Anterior cingulate cortex (tissue), 58 donors: ENCODE measurements around the gene SYNGR3.
A peak's percentile ranks its signal among the peaks of the same experiment; 100 is the strongest.
"Not testable (repeated sequence)": the region's sequence is repeated elsewhere in the genome, so short reads cannot be mapped to it uniquely, and the experiment has no call there.

Source experiments
- DNase-seq, 58 donors: peaks; one replicate each; lab custom pipeline; 2025; lab: John Stamatoyannopoulos, UW

SYNGR3 gene

GRCh38 chr16:2024032-2024420, 34.3 kb downstream of the SYNGR3 start:
- DNase-seq, result no peak

GRCh38 chr16:2025251-2025650, 35.5 kb downstream of the SYNGR3 start:
- DNase-seq, result no peak

- no peak for DNase-seq
Measured at GRCh38 chr16:2025878-2026460, 36.2 kb downstream of the SYNGR3 start.

GRCh38 chr16:2026461-2027023, 36.8 kb downstream of the SYNGR3 start, which contains the start of gene NHERF2:
Gene NHERF2 (plus strand): TSS chr16:2026902. CDS start chr16:2027006, 104 bp downstream.
- DNase-seq, result peak in 17 of 58 donors; percentile 5 to 45 (median 25)

- DNase-seq, result peak in 1 of 58 donors; percentile 4
Measured at GRCh38 chr16:2027024-2028010, 37.5 kb downstream of the SYNGR3 start.

- DNase-seq, result no peak
Measured at GRCh38 chr16:2028146-2028545, 38.4 kb downstream of the SYNGR3 start.

- no peak for DNase-seq
Measured at GRCh38 chr16:2028620-2029220, 39.0 kb downstream of the SYNGR3 start.

- no peak for DNase-seq
Measured at GRCh38 chr16:2029350-2029749, 39.6 kb downstream of the SYNGR3 start.

GRCh38 chr16:2030036-2030435, 40.3 kb downstream of the SYNGR3 start:
- DNase-seq, result no peak

- no peak for DNase-seq
Measured at GRCh38 chr16:2031081-2031577, 41.4 kb downstream of the SYNGR3 start.

- peak in 30 of 58 donors; percentile 3 to 84 (median 46) for DNase-seq
Measured at GRCh38 chr16:2032285-2033056, 42.7 kb downstream of the SYNGR3 start.

- peak in 56 of 58 donors; percentile 41 to 96 (median 84) for DNase-seq
Measured at GRCh38 chr16:2033057-2033908, 43.5 kb downstream of the SYNGR3 start.

GRCh38 chr16:2033909-2034695, 44.3 kb downstream of the SYNGR3 start:
- not testable (repeated sequence) for DNase-seq

- no peak for DNase-seq
Measured at GRCh38 chr16:2034696-2035430, 45.1 kb downstream of the SYNGR3 start.

GRCh38 chr16:2035431-2036199, 45.8 kb downstream of the SYNGR3 start:
- peak in 4 of 58 donors; percentile 7 to 52 (median 28) for DNase-seq

- no peak for DNase-seq
Measured at GRCh38 chr16:2036200-2036966, 46.6 kb downstream of the SYNGR3 start.
